Sigmoid colon (tissue), 7 donors: ENCODE results near the gene PDZD8. TPM values are rescaled to one million over a fixed set of nuclear protein-coding genes. Genes with fewer than 3 reads are reported as not detected.

ENCODE experiments used
- DNase-seq: peaks from one replicate; pipeline ENCODE4 v3.0.0-alpha.2; 2019
- H3K27ac ChIP-seq, 4 donors: fragments of 200-600 bp; sonication (generic); one replicate each; pipeline ENCODE4 v1.5.1; 2016 to 2019; ENCODE audit warnings: mild to moderate bottlenecking in 1 of 4
- H3K27me3 ChIP-seq, 3 donors: fragments of 200-600 bp; sonication (generic); one replicate each; pipeline ENCODE4 v1.5.1; 2019; ENCODE audit warnings: mild to moderate bottlenecking in 1 of 3
- H3K36me3 ChIP-seq, 4 donors: fragments of 200-600 bp; sonication (generic); one replicate each; pipeline ENCODE4 v1.5.1; 2016 to 2019
- H3K4me1 ChIP-seq, 4 donors: fragments of 200-600 bp; sonication (generic); one replicate each; pipeline ENCODE4 v1.5.1; 2017 to 2019
- H3K4me3 ChIP-seq, 4 donors: fragments of 200-600 bp; sonication (generic); one replicate each; pipeline ENCODE4 v1.5.1; 2017 to 2019; ENCODE audit warnings: mild to moderate bottlenecking in 2 of 4, moderate library complexity in 1 of 4
- H3K9me3 ChIP-seq, 4 donors: fragments of 200-600 bp in 3 of 4; sonication (generic) in 3 of 4; one replicate each; pipeline versions ENCODE4 v1.5.1 to v1.6.1; 2013 to 2019
- EP300 ChIP-seq, 4 donors: sonication (generic); formaldehyde crosslinking; IDR thresholded peaks; one replicate each; pipeline ENCODE4 v1.6.1; 2017; ENCODE audit warnings: antibody characterized with exemption in 4 of 4
- POLR2A ChIP-seq, 2 donors: fragments of 450-650 bp; IDR thresholded peaks; one replicate each; pipeline ENCODE4 v1.6.1; 2016; ENCODE audit warnings: antibody characterized with exemption in 2 of 2, mild to moderate bottlenecking in 2 of 2, moderate library complexity in 2 of 2
- POLR2AphosphoS5 ChIP-seq, 4 donors: sonication (generic); formaldehyde crosslinking; IDR thresholded peaks; one replicate each; pipeline ENCODE4 v1.6.1; 2017; ENCODE audit warnings: antibody characterized with exemption in 4 of 4
- WGBS, 2 donors: extraction: QIAGEN DNeasy Blood & Tissue Kit; methylation state at CpG; one replicate each; pipeline ENCODE4 v1.1.7; 2013; 5-methylcytosine and 5-hydroxymethylcytosine counted together
- intact Hi-C: fragments of 100-400 bp; cut with DNase I; formaldehyde crosslinking; loops from one replicate; pipeline ENCODE4 v1.15.1; 2023
- polyA plus RNA-seq, 3 donors: library from polyadenylated mRNA; stranded (reverse); fragments of 200-250 nt; gene quantifications; one replicate each; pipeline ENCODE4 v1.2.3, GENCODE V29; 2013
- total RNA-seq, 4 donors: library from RNA; depleted of rRNA; stranded (reverse); fragments of >200 nt; gene quantifications; one replicate each; pipeline ENCODE4 v1.1.0, GENCODE V29; 2016
- TF ChIP-seq, protein P1 (sequence below), 4 experiments: fragments of 450-650 bp in 3 of 4; fragments of 200-600 bp in 1 of 4; IDR thresholded peaks; one replicate each; pipeline ENCODE4 v1.5.1; 2016 to 2019; ENCODE audit warnings: antibody characterized with exemption in 4 of 4, mild to moderate bottlenecking in 3 of 4, moderate library complexity in 2 of 4
- donor health status: healthy with polysubstance abuse.
- donor health status: Bipolar disorder and iron deficiency.
- donor health status: healthy.

Gene PDZD8
- total and polyA plus RNA-seq, 7 donors, result 3.5 to 34.3 (median 25.2) TPM

DNA sequence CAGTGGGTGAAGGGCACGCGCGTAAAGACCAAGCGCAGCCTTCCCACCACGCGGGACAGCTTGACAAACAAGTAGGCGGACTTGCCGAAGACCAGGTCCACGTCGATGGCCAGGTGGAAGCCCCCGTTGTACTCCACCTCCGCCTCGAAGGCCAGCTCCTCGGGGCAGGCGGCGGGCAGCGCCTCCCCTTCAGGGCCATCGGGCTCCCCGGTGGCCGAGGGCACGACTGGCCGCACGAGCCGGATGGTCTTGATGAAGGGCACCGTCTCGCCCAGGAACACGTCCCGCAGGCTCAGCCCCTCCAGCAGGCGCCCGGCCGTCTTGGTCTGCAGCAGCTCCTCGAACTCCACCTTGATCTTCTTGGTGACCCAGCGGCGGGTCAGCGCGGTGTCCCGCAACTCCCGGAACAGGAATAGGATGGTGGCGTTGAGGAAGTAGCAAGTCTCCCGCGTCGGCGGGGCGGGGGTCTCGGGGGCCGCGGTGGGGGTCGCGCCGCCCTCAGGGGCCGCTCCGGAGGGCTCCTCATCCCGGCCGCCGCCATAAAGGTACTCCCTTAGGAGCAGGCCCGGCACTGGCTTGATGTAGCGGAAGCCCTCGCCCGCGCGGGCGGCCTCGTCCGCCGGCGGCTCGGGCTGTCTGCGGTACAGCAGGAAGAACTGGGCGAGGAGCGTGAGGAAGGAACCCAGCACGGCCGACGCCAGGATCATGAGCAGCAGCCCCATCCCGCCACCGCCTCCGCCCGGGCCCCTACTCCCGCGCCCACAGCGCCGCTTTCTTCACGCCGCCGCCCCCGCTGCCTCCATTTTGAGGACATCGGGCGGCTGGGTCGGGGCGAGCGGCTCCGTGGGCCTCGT is 507 bp downstream of the PDZD8 start:
- WGBS, 2 donors, result 0% methylated on average over 92 of the region's 92 CpGs
- H3K27me3 ChIP-seq, result no peaks in the 10 kb centered on the region
- no peak for TF ChIP-seq POLR2AphosphoS5 (IDR thresholded peaks at IDR 0.05)
- DNase-seq, result peak; percentile 68
- H3K36me3 ChIP-seq, result no peaks in the 10 kb centered on the region
- H3K9me3 ChIP-seq, result no peaks in the 10 kb centered on the region
- H3K4me3 ChIP-seq, result peak overlapping the region; percentile 69 to 94 (median 85)
- intact Hi-C loops, result loop anchor here (5.0 to 10.0 kb wide), 4 partner anchors 68 to 1350 kb away; partner anchors contain the start of genes HSPA12A and RAB11FIP2
- peaks cover 0 to 59% (median 35%) of the 10 kb centered on the region in 4 donors for H3K4me1 ChIP-seq
- H3K27ac ChIP-seq, result peak overlapping the region; percentile 89 to 99 (median 96)

DNA sequence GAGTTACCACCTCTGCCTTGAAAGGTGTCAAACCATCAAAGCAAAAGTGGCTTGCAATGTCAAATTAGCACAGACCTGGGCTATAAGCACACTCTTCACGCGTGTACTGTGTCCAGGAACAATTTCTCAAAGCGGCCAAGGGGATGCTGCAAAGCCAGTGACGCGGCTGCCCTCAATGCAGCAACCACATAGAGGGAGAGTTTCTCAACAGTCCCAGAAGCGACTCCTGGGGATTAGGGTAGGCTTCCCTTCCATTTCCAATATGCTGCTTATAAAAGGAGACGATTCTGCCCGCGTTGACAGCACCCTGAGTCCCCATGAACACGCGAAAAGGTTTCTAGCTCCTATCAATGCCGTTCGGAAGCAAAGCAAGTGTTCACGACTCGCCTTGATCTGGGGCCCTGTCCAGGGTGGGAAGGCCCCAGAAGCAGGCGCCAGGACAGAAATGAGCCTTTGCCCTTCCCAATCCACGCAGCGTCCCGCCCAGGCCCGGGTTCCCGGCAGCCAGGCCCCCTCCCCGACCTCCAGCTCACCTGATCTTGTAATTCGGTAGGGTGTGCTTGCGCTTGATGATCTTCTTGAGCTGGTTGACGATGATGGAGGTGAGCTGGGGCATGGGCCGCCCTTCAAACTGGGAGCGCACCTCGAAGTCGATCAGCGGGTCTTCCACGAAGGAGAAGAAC is 1.3 kb downstream of the PDZD8 start:
- DNase-seq, result peak; percentile 86
- Histone ChIP-seq H3K4me3 (peak overlapping the region; percentile 69 to 94 (median 85)), H3K4me1 (peaks cover 0 to 67% (median 41%) of the 10 kb centered on the region in 4 donors), H3K9me3 (no peaks in the 10 kb centered on the region), H3K27ac (peak overlapping the region; percentile 89 to 99 (median 96)), H3K27me3 (no peaks in the 10 kb centered on the region), H3K36me3 (no peaks in the 10 kb centered on the region)
- WGBS, 2 donors, result 0% methylated on average over 31 of the region's 31 CpGs
- intact Hi-C loops, result loop anchor here (2.0 to 10.0 kb wide), 3 partner anchors 157 to 1351 kb away; partner anchors contain the start of gene HSPA12A
- TF ChIP-seq POLR2A (IDR thresholded peaks at IDR 0.05), result peak in 1 of 2 donors; percentile 35
- TF ChIP-seq POLR2AphosphoS5 (IDR thresholded peaks at IDR 0.05), result peak in 3 of 4 donors; percentile 50 to 75 (median 57)
- no peak for TF ChIP-seq EP300 (IDR thresholded peaks at IDR 0.05)

GRCh38 chr10:117370205-117370604 is 5.0 kb downstream of the PDZD8 start:
- no peak overlapping the region for H3K4me3 ChIP-seq
- 16 to 56% methylated on average over 5 of the region's 5 CpGs for WGBS, 2 donors

GRCh38 chr10:117367718-117368117 is 7.5 kb downstream of the PDZD8 start:
- Histone ChIP-seq H3K27me3 (no peaks in the 10 kb centered on the region), H3K4me3 (no peak overlapping the region), H3K4me1 (peaks cover 0 to 65% (median 43%) of the 10 kb centered on the region in 4 donors), H3K36me3 (no peaks in the 10 kb centered on the region), H3K27ac (no peak overlapping the region), H3K9me3 (no peaks in the 10 kb centered on the region)
- no peak for DNase-seq
- TF ChIP-seq POLR2A (IDR thresholded peaks at IDR 0.05) (no peak), EP300 (IDR thresholded peaks at IDR 0.05) (no peak), POLR2AphosphoS5 (IDR thresholded peaks at IDR 0.05) (no peak)
- TF ChIP-seq, protein P1, sequence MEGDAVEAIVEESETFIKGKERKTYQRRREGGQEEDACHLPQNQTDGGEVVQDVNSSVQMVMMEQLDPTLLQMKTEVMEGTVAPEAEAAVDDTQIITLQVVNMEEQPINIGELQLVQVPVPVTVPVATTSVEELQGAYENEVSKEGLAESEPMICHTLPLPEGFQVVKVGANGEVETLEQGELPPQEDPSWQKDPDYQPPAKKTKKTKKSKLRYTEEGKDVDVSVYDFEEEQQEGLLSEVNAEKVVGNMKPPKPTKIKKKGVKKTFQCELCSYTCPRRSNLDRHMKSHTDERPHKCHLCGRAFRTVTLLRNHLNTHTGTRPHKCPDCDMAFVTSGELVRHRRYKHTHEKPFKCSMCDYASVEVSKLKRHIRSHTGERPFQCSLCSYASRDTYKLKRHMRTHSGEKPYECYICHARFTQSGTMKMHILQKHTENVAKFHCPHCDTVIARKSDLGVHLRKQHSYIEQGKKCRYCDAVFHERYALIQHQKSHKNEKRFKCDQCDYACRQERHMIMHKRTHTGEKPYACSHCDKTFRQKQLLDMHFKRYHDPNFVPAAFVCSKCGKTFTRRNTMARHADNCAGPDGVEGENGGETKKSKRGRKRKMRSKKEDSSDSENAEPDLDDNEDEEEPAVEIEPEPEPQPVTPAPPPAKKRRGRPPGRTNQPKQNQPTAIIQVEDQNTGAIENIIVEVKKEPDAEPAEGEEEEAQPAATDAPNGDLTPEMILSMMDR (IDR thresholded peaks at IDR 0.05), result no peak
- intact Hi-C loops, result no loop called here
- 19 to 79% methylated on average over 5 of the region's 5 CpGs for WGBS, 2 donors

More at GRCh38 chr10:117370205-117370604, 5.0 kb downstream of the PDZD8 start:
- TF ChIP-seq POLR2AphosphoS5 (IDR thresholded peaks at IDR 0.05), result no peak
- no peak for DNase-seq
- Histone ChIP-seq H3K27me3 (no peaks in the 10 kb centered on the region), H3K9me3 (no peaks in the 10 kb centered on the region), H3K36me3 (no peaks in the 10 kb centered on the region), H3K4me1 (peaks cover 0 to 72% (median 48%) of the 10 kb centered on the region in 4 donors), H3K27ac (no peak overlapping the region)
- intact Hi-C loops, result loop anchor here (10.0 kb wide), 2 partner anchors 625 to 1355 kb away; partner anchors contain the start of gene HSPA12A

GRCh38 chr10:117366741-117367140 is 8.5 kb downstream of the PDZD8 start:
- TF ChIP-seq EP300 (IDR thresholded peaks at IDR 0.05), result no peak
- TF ChIP-seq, protein P1 (IDR thresholded peaks at IDR 0.05), result no peak
- TF ChIP-seq POLR2A (IDR thresholded peaks at IDR 0.05), result no peak
- TF ChIP-seq POLR2AphosphoS5 (IDR thresholded peaks at IDR 0.05), result no peak
- Histone ChIP-seq H3K9me3 (no peaks in the 10 kb centered on the region), H3K4me3 (no peak overlapping the region), H3K27me3 (no peaks in the 10 kb centered on the region), H3K27ac (no peak overlapping the region), H3K36me3 (no peaks in the 10 kb centered on the region), H3K4me1 (peaks cover 0 to 65% (median 42%) of the 10 kb centered on the region in 4 donors)
- 17 to 67% methylated on average over 4 of the region's 4 CpGs for WGBS, 2 donors
- intact Hi-C loops, result no loop called here
- no peak for DNase-seq

GRCh38 chr10:117365612-117366011 is 9.6 kb downstream of the PDZD8 start:
- Histone ChIP-seq H3K36me3 (no peaks in the 10 kb centered on the region), H3K9me3 (no peaks in the 10 kb centered on the region), H3K4me1 (peaks cover 0 to 67% (median 45%) of the 10 kb centered on the region in 4 donors), H3K27ac (no peak overlapping the region), H3K27me3 (no peaks in the 10 kb centered on the region), H3K4me3 (no peak overlapping the region)
- intact Hi-C loops, result no loop called here
- DNase-seq, result no peak
- WGBS, 2 donors, result 8 to 25% methylated on average over 2 of the region's 2 CpGs
- TF ChIP-seq EP300 (IDR thresholded peaks at IDR 0.05) (no peak), POLR2A (IDR thresholded peaks at IDR 0.05) (no peak), POLR2AphosphoS5 (IDR thresholded peaks at IDR 0.05) (no peak)
- TF ChIP-seq, protein P1 (IDR thresholded peaks at IDR 0.05), result no peak
